Ovary (tissue), 9 donors: ENCODE results near the gene C7. TPM values are rescaled to one million over a fixed set of nuclear protein-coding genes. Genes with fewer than 3 reads are reported as not detected.

Source experiments
- DNase-seq, 5 donors: peaks; one replicate each; pipeline ENCODE4 v3.0.0-alpha.2; 2019 to 2020
- H3K27ac ChIP-seq, 2 donors: fragments of 200-600 bp; one replicate each; pipeline versions ENCODE4 v1.5.1 to v1.8.0; 2019 to 2022
- H3K27me3 ChIP-seq: fragments of 200-600 bp; one replicate; pipeline ENCODE4 v1.8.0; 2022
- H3K36me3 ChIP-seq: fragments of 200-600 bp; sonication (generic); one replicate; pipeline ENCODE4 v1.5.1; 2019
- H3K4me1 ChIP-seq: one replicate; pipeline ENCODE4 v1.8.1; 2013; ENCODE audit warnings: mild to moderate bottlenecking, moderate library complexity; ENCODE audit not compliant: insufficient read depth
- H3K4me3 ChIP-seq: fragments of 200-600 bp; sonication (generic); one replicate; pipeline ENCODE4 v1.5.1; 2017
- H3K9me3 ChIP-seq, 2 donors: fragments of 200-600 bp in 1 of 2; sonication (generic) in 1 of 2; one replicate each; pipeline versions ENCODE4 v1.5.1 to v1.8.1; 2013 to 2019; ENCODE audit warnings: mild to moderate bottlenecking in 1 of 2, moderate library complexity in 1 of 2
- CTCF ChIP-seq, 3 donors: fragments of 450-650 bp in 2 of 3; fragments of 200-600 bp in 1 of 3; IDR thresholded peaks; one replicate each; pipeline versions ENCODE4 v1.5.1 to v1.8.0; 2016 to 2022; ENCODE audit warnings: antibody characterized with exemption in 3 of 3, mild to moderate bottlenecking in 1 of 3
- EP300 ChIP-seq: sonication (generic); formaldehyde crosslinking; IDR thresholded peaks from one replicate; pipeline ENCODE4 v1.6.1; 2017; ENCODE audit warnings: antibody characterized with exemption
- POLR2A ChIP-seq: fragments of 450-650 bp; IDR thresholded peaks from one replicate; pipeline ENCODE4 v1.6.1; 2017; ENCODE audit warnings: antibody characterized with exemption, mild to moderate bottlenecking, moderate library complexity
- WGBS, 3 donors: extraction: QIAGEN DNeasy Blood & Tissue Kit in 1 of 3; methylation state at CpG; one replicate each; pipeline versions ENCODE4 v1.1.5 to v1.1.7; 2013 to 2017; 5-methylcytosine and 5-hydroxymethylcytosine counted together
- intact Hi-C, 4 donors: fragments of 100-400 bp; cut with DNase I; formaldehyde crosslinking; loops; one replicate each; pipeline versions ENCODE4 v1.11.0 to v1.15.1; 2022 to 2023
- polyA plus RNA-seq, 2 donors: library from polyadenylated mRNA; stranded (reverse); fragments of 200-250 nt in 1 of 2; fragments of 350-450 nt in 1 of 2; fragmentation: Illumina TruSeq in 1 of 2; extraction: RNeasy Lipid Tissue Mini Kit (QIAGEN cat#74804) in 1 of 2; gene quantifications; one replicate each; pipeline ENCODE4 v1.2.3, GENCODE V29; 2013 to 2014
- total RNA-seq, 7 donors: library from RNA; depleted of rRNA in 2 of 7; stranded (reverse); fragments of >200 nt in 2 of 7; fragmentation: NEBNext Ultra II Directional in 3 of 7; extraction: Animal tissue kit (Norgen Biotek cat#: 25700) in 3 of 7; gene quantifications; one replicate each; pipeline versions ENCODE4 v1.1.0 to v1.2.4, GENCODE V29; 2016 to 2023
- donor health status: DM: no; HTN: no; CAD: no; lungs with moderate emphysema.
- donor health status: DM: no; HTN: no; CAD: no.
- donor health status: Bipolar disorder and iron deficiency.
- donor health status: DM: yes; HTN: yes; CAD: no.
- donor health status: DM: no; HTN: no; CAD: no.
- donor health status: DM: yes; HTN: yes; CAD: no.

The C7 gene
- total and polyA plus RNA-seq, 9 donors: 205 to 2,709 (median 1,224) TPM

- no peak for DNase-seq
- H3K4me3 ChIP-seq: no peak overlapping the region
- no peaks in the 10 kb centered on the region for H3K9me3 ChIP-seq
- WGBS, 3 donors: 45 to 72% (median 71%) methylated on average over 5 of the region's 5 CpGs
- H3K27me3 ChIP-seq: no peaks in the 10 kb centered on the region
- TF ChIP-seq CTCF (IDR thresholded peaks at IDR 0.05) (no peak), POLR2A (no peak), EP300 (no peak)
- H3K4me1 ChIP-seq: peaks cover 13% of the 10 kb centered on the region
- intact Hi-C loops: no loop called here
- H3K27ac ChIP-seq: peak overlapping the region; percentile 32 to 85
- H3K36me3 ChIP-seq: no peaks in the 10 kb centered on the region
These were observed 82.8 kb downstream of the C7 start for GRCh38 chr5:40991981-40992559.

DNA sequence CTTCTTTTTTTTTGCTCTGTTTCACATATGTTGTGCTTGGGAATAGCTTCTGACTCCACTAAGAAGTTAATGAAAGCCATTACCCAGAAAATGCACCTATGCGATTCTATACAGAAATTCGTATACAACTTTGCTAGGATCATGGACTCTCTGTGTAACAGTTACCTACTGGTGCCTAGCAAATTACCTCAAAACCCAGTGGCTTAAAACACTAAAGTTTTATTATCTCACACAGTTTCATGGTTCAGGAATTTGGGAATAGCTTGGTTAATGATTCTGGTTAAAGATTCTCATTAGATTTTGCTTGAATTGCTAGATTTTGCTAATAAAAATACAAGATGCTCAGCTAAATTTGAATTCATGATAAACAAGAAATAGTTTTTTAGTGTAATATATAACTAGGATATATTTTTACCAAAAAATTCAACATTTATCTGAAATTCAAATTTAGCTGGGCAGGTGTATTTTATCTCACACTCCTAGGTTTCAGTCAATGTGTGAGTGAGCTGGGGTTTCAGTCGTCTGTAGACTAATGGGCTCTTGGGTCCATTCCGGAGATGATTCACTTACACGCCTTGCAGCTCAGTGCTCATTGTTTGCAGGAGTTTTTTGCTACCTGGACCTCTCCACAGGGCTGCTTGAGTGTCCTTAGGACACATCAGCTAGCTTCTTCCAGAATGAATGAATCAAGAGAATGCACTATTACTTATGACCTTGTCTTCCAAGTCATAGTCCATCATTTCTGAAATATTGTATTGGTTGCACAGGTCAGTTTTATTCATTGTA lies 86.7 kb downstream of the C7 start:
- Histone ChIP-seq H3K4me1 (peaks cover 8% of the 10 kb centered on the region), H3K27me3 (no peaks in the 10 kb centered on the region), H3K27ac (no peak overlapping the region), H3K36me3 (no peaks in the 10 kb centered on the region), H3K9me3 (no peaks in the 10 kb centered on the region), H3K4me3 (no peak overlapping the region)
- intact Hi-C loops: no loop called here
- WGBS, 3 donors: 95 to 98% (median 96%) methylated on average over 5 of the region's 5 CpGs
- TF ChIP-seq CTCF (IDR thresholded peaks at IDR 0.05) (no peak), POLR2A (no peak), EP300 (no peak)
- DNase-seq: no peak

DNA sequence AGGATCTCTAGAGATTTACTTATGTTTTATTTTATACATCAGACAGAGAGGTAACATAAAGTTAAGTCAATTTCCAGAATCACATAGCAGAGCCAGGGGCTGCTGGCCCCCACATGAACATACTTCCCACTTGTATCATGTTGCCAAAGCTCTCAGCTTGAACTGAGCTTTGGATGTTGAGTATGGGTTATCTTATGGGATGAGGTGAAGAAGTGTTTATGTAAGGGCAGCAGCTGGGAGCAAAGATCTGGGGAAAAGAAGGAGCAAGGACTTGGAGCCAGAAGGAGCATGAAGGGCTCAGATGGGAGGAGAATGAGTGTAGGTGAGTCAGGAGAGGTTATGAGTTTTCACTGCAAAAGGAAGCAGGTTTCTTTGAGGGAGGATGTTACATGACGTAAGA lies 89.8 kb downstream of the C7 start:
- H3K4me3 ChIP-seq: no peak overlapping the region
- TF ChIP-seq CTCF (IDR thresholded peaks at IDR 0.05) (no peak), POLR2A (no peak), EP300 (no peak)
- no peaks in the 10 kb centered on the region for H3K27me3 ChIP-seq
- 85 to 96% (median 94%) methylated on average over 1 of the region's 1 CpG for WGBS, 3 donors
- intact Hi-C loops: no loop called here
- H3K36me3 ChIP-seq: no peaks in the 10 kb centered on the region
- H3K4me1 ChIP-seq: no peaks in the 10 kb centered on the region
- H3K27ac ChIP-seq: no peak overlapping the region
- DNase-seq: no peak
- H3K9me3 ChIP-seq: no peaks in the 10 kb centered on the region

DNA sequence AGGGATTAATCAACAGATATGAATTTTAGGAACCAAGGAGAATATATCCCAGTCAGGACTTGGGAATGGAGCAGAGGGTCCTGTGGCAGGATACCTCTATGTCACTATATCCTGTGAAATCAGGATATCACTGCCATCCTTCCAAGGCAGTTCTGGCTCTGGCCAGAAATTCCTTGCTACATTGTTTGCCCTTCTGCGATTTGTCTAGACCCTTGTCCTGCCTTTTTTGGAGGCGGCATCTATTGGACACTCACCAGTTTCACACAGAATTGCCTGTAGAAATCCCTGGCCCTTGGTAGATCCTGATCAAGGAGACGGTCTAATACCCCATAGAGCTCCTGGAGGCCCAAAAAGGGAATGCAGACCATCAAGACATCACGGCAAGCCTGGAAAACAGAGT lies 90.7 kb downstream of the C7 start:
- TF ChIP-seq CTCF (IDR thresholded peaks at IDR 0.05) (no peak), EP300 (no peak), POLR2A (no peak)
- H3K36me3 ChIP-seq: no peaks in the 10 kb centered on the region
- H3K27me3 ChIP-seq: no peaks in the 10 kb centered on the region
- intact Hi-C loops: no loop called here
- WGBS, 3 donors: 95 to 97% (median 97%) methylated on average over 4 of the region's 4 CpGs
- H3K4me3 ChIP-seq: no peak overlapping the region
- no peaks in the 10 kb centered on the region for H3K9me3 ChIP-seq
- no peaks in the 10 kb centered on the region for H3K4me1 ChIP-seq
- no peak for DNase-seq
- H3K27ac ChIP-seq: no peak overlapping the region
